ENCODE measurements around the gene FXYD1.

- TF ChIP-seq, protein P1, sequence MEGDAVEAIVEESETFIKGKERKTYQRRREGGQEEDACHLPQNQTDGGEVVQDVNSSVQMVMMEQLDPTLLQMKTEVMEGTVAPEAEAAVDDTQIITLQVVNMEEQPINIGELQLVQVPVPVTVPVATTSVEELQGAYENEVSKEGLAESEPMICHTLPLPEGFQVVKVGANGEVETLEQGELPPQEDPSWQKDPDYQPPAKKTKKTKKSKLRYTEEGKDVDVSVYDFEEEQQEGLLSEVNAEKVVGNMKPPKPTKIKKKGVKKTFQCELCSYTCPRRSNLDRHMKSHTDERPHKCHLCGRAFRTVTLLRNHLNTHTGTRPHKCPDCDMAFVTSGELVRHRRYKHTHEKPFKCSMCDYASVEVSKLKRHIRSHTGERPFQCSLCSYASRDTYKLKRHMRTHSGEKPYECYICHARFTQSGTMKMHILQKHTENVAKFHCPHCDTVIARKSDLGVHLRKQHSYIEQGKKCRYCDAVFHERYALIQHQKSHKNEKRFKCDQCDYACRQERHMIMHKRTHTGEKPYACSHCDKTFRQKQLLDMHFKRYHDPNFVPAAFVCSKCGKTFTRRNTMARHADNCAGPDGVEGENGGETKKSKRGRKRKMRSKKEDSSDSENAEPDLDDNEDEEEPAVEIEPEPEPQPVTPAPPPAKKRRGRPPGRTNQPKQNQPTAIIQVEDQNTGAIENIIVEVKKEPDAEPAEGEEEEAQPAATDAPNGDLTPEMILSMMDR (IDR thresholded peaks at IDR 0.05 in 4 of 5, conservative IDR thresholded peaks at IDR 0.05 in 1 of 5): no peak
- TF ChIP-seq POLR2A (IDR thresholded peaks at IDR 0.05): no peak
Measured at GRCh38 chr19:35169221-35169995, 30.8 kb downstream of the FXYD1 start.

All from gastrocnemius medialis (tissue), 4 donors.